Large intestine (tissue), 3 donors: ENCODE measurements around the gene MAP3K9. TPM values are rescaled to one million over a fixed set of nuclear protein-coding genes. Genes with fewer than 3 reads are reported as not detected.

ENCODE experiments used
- DNase-seq, 2 donors: peaks; one replicate each; pipeline versions ENCODE4 v3.0.0 to v3.0.0-alpha.2; 2013
- H3K27ac ChIP-seq: one replicate; pipeline ENCODE4 v1.5.1; 2013; ENCODE audit warnings: low read length
- H3K27me3 ChIP-seq: 2 replicates; pipeline ENCODE4 v1.6.1; 2013; ENCODE audit warnings: low read length; ENCODE audit not compliant: control insufficient read depth, insufficient read depth
- H3K36me3 ChIP-seq: 2 replicates; pipeline ENCODE4 v1.6.1; 2013; ENCODE audit warnings: low read length; ENCODE audit not compliant: control insufficient read depth, insufficient read depth
- H3K4me1 ChIP-seq: one replicate; pipeline ENCODE4 v1.6.1; 2013; ENCODE audit warnings: low read length; ENCODE audit not compliant: control insufficient read depth, insufficient read depth
- H3K4me3 ChIP-seq: one replicate; pipeline ENCODE4 v1.5.1; 2013; ENCODE audit warnings: low read length
- H3K9me3 ChIP-seq: one replicate; pipeline ENCODE4 v1.6.1; 2013; ENCODE audit warnings: mild to moderate bottlenecking, low read depth, low read length, moderate library complexity; ENCODE audit not compliant: control insufficient read depth
- WGBS: methylation state at CpG from one replicate; pipeline ENCODE4 v1.1.5; 2013; ENCODE audit warnings: low lambda C conversion rate; ENCODE audit not compliant: insufficient coverage; 5-methylcytosine and 5-hydroxymethylcytosine counted together
- polyA plus RNA-seq: library from polyadenylated mRNA; unstranded; fragments of 120-200 nt; gene quantifications from one replicate; pipeline ENCODE4 v1.2.1, GENCODE V29; 2013

The MAP3K9 gene
- polyA plus RNA-seq, 1 donor = 3.7 TPM

DNA sequence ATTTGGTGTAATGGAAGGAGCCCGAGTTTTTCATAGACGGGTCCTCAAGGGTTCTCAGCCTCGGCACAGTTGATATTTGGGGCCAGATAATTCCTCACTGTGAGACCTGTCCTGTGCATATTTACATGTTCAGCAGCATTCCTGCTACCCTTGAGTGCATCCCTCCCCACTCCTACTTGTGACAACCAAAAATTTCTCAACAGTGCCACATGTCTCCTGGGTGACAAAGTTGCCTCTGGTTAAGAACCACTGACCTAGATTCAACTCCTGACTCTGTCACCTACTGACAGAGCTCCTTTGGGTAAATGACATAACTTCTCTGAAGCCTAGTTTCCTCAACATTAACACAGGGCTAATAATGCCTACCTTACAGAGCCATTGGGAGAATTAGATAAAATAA is 107.2 kb downstream of the MAP3K9 start:
- no peak overlapping the region for H3K27ac ChIP-seq
- H3K4me1 ChIP-seq = no peaks in the 10 kb centered on the region
- H3K36me3 ChIP-seq = no peaks in the 10 kb centered on the region
- H3K9me3 ChIP-seq = no peaks in the 10 kb centered on the region
- 100% methylated on average over 1 of the region's 3 CpGs for WGBS
- no peak overlapping the region for H3K4me3 ChIP-seq
- no peak for DNase-seq
- peaks cover 3% of the 10 kb centered on the region for H3K27me3 ChIP-seq

DNA sequence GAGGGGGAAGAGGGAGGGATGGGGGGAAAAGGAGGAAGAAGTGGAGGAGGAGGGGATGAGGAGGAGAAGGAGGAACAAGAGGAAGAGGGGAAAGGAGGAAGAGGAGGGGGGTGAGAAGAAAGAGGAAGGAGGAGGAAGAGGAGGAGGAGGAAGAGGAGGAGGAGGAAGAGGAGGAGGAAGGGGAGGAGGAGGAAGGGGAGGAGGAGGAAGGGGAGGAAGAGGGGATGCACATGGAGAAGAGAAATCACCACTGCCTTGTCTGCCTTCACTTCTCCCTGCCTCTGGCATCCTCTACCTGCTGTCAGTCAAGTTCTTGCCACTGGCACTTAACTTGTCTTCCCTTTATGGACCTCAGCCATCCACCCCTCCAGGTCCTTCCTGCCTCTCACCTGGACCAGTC is 107.7 kb downstream of the MAP3K9 start:
- H3K4me3 ChIP-seq = no peak overlapping the region
- H3K27ac ChIP-seq = no peak overlapping the region
- no peaks in the 10 kb centered on the region for H3K4me1 ChIP-seq
- no peak for DNase-seq
- H3K9me3 ChIP-seq = no peaks in the 10 kb centered on the region
- no peaks in the 10 kb centered on the region for H3K36me3 ChIP-seq
- H3K27me3 ChIP-seq = peaks cover 3% of the 10 kb centered on the region

DNA sequence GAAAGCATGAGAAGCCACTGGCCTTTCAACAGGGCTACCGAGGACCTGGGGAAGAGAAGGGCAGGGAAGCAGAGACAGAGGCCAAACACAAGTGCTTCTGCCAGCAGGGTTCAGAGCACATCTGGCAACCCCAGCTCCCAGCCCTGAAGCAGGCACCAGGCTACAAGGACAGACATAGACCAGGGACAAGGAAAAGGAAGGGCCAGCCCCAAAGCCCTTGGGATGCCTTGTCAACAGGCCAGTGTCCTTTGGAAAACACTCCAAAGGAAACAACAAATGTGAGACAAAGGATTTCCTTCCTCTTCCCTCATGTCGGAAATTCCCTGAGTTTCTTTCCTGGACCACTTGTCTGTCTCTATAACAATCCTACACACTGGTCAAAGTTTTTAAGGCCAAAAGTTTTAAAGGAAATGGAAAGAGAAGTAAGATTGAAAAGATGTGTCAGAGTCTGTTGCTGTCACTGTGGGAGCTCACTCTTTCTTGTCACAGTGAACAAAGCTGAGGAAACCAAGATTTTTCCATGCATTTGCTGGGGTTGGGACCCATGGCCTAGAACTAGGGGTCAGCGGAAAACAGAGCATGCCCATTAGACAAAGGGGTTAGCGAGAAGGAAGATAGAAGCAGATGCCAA is 108.2 kb downstream of the MAP3K9 start:
- Histone ChIP-seq H3K9me3 (no peaks in the 10 kb centered on the region), H3K4me1 (no peaks in the 10 kb centered on the region), H3K27me3 (peaks cover 3% of the 10 kb centered on the region), H3K27ac (no peak overlapping the region), H3K4me3 (no peak overlapping the region), H3K36me3 (no peaks in the 10 kb centered on the region)
- DNase-seq = no peak
- 86% methylated on average over 1 of the region's 4 CpGs for WGBS

DNA sequence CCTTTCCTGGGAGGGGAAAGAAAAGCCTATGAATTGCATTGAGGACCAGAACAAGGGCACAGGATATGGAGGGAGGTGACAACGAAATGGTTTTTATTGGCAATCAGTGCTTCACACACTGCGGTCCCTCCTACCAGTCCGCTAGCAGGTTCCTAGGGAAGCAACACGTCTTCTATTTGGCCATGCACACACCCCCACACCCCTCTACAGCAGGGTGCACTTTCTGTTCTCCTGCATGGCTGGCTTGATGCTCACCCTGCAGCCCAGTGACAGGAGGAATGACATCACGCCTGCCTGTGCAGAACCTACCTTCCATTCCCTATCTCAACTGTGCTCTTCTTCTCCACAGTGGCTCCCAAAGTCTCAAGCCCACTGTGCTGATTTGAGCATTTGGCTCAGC is 109.7 kb downstream of the MAP3K9 start:
- H3K4me3 ChIP-seq = no peak overlapping the region
- DNase-seq = no peak
- 50% methylated on average over 1 of the region's 5 CpGs for WGBS

DNA sequence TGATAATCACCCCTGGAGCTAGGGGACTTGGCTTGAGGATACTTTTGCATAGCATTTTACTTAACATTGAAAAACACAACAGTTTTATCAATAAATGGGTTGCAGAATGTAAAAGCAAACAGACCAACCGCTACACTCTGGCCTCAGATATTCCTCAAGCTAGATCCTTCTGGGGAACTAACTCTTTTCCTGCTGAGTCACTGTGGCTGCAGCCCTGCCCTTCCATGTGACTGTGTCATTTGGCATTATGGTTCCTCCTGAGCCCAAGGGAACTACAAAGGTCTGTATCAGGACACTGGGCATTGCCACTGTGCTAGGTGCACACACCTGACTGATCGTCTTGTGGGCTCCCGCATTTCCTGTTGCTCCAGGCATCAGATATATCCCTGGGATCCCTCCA is 111.0 kb downstream of the MAP3K9 start:
- peak in 1 of 2 donors; percentile 37 for DNase-seq
- H3K4me3 ChIP-seq = no peak overlapping the region
- no CpG with 5 or more reads among the region's 3 CpGs for WGBS
- no peaks in the 10 kb centered on the region for H3K9me3 ChIP-seq
- H3K4me1 ChIP-seq = no peaks in the 10 kb centered on the region
- H3K27ac ChIP-seq = no peak overlapping the region
- H3K27me3 ChIP-seq = no peaks in the 10 kb centered on the region
- H3K36me3 ChIP-seq = no peaks in the 10 kb centered on the region

More for the DNA sequence above, 109.7 kb downstream of the MAP3K9 start:
- Histone ChIP-seq H3K27ac (no peak overlapping the region), H3K4me1 (no peaks in the 10 kb centered on the region), H3K9me3 (no peaks in the 10 kb centered on the region), H3K27me3 (no peaks in the 10 kb centered on the region), H3K36me3 (no peaks in the 10 kb centered on the region)

DNA sequence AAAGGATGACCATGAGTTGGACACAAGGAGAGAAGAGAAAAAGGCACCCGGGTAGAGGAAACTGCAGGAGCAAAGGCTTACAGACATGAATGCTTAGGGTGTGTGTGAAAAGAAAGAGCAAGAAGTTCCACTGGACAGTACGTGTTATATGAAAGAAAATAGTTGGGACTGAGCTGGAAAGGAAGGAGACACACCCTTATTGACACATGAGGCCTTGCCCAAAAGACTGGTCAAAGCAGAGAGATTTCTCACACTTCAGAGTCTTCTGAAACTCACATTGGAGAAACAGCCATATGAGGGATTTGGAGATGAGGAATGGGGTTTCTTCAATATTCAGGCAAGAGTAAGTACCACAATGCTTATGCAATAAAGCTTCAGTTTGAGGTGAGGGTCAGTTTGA is 111.6 kb downstream of the MAP3K9 start:
- H3K36me3 ChIP-seq = no peaks in the 10 kb centered on the region
- H3K27ac ChIP-seq = no peak overlapping the region
- DNase-seq = no peak
- no peaks in the 10 kb centered on the region for H3K27me3 ChIP-seq
- H3K4me3 ChIP-seq = no peak overlapping the region
- WGBS = 82% methylated on average over 2 of the region's 2 CpGs
- no peaks in the 10 kb centered on the region for H3K4me1 ChIP-seq
- H3K9me3 ChIP-seq = no peaks in the 10 kb centered on the region

DNA sequence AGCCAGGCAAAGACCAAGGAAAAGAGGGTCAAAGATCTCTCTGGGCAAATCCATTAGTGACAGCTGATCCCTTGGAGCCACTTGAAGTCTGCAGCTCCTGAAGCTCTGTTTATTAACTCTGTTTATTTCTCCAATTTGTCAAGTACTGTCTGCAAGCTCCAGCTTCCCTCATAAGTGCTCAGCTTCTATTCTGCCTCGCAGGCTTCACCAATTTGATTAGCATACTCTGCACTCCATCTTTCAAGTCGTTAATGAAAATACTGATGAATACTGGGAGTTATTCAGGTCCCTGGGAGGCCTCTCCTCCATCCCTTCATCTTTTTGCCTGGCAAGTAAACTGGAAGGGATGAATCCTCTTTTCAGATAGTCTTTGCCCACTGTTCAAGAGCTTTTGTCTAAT is 113.3 kb downstream of the MAP3K9 start:
- Histone ChIP-seq H3K4me3 (no peak overlapping the region), H3K27me3 (no peaks in the 10 kb centered on the region), H3K27ac (no peak overlapping the region), H3K36me3 (no peaks in the 10 kb centered on the region), H3K4me1 (no peaks in the 10 kb centered on the region), H3K9me3 (no peaks in the 10 kb centered on the region)
- WGBS = 64% methylated on average over 2 of the region's 2 CpGs
- no peak for DNase-seq

DNA sequence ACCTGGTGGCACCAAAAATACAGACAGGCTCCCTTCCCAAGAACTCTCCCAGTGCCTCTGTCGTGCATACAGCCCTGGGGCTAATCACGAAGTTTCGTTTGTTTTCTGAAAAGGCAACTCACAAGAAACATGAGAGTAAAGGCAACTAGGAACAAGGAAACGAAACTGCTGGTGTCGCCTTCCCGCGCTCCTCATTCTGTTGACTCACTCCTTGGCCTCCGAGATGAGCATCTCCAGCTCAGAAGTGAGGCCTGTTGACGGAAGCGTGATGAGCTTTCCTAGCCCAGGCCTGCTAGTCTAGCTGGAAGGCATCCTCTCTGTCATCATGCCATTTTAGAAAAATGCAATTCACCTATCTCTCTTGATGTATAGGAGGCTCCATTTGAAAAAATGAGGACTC is 117.1 kb downstream of the MAP3K9 start:
- 96% methylated on average over 4 of the region's 10 CpGs for WGBS
- H3K36me3 ChIP-seq = no peaks in the 10 kb centered on the region
- no peaks in the 10 kb centered on the region for H3K9me3 ChIP-seq
- no peaks in the 10 kb centered on the region for H3K27me3 ChIP-seq
- DNase-seq = no peak
- H3K4me3 ChIP-seq = no peak overlapping the region
- no peak overlapping the region for H3K27ac ChIP-seq
- H3K4me1 ChIP-seq = no peaks in the 10 kb centered on the region

DNA sequence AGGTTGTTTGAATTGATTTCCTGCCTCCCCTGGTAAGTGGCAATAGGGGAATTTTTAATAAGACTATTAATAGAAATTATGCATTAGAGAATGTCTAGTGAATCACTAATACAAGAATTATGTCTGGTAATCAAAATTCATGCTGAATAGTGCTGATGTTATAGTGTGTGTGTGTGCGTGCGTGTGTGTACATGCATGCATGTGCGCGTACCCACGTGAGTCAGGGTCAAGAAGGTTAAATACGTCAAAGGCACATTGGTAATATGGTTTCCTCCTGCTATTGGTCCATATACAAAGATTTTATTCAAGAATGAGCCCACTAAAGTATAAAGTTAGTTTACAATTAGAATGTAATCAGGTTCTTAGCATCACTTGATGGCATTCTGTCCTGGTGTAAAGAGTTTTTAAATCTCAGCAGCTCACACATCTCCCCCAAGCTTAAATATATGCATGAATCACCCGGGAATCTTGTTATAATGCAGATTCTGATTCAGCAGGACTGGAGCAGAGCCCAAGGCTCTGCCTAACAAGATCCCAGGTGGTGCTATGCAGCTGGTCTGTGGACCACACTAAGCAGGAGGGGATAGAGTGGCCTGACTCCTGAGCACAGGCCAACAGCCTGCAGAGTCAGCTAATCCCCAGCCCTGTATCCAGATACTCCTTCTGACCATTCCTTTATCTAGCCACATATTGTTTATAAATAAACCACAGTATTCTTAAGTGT is 123.7 kb downstream of the MAP3K9 start:
- no peaks in the 10 kb centered on the region for H3K4me1 ChIP-seq
- no peaks in the 10 kb centered on the region for H3K27me3 ChIP-seq
- H3K4me3 ChIP-seq = no peak overlapping the region
- no peaks in the 10 kb centered on the region for H3K36me3 ChIP-seq
- no CpG with 5 or more reads among the region's 7 CpGs for WGBS
- DNase-seq = no peak
- H3K27ac ChIP-seq = no peak overlapping the region
- H3K9me3 ChIP-seq = no peaks in the 10 kb centered on the region

DNA sequence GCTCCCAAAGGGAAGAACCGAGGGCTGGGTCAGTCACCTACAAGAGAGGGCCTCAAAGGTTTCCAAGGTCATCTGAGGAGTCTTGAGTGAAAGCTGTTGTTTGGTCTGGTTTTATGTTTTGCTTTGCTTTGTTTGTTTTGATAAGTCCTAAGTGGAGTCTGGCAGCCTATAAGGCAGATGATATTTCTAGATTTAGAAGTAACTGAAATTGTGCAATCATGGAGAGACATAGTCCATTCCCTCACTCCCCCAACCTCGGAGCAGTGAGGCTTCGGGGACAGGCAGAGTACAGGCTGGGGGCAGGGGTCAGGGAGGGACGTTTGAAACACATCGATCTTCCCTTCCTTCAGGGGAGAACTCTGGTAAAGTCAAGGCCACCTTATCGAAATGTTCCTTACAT is 125.3 kb downstream of the MAP3K9 start:
- H3K27me3 ChIP-seq = no peaks in the 10 kb centered on the region
- no peak for DNase-seq
- H3K4me3 ChIP-seq = no peak overlapping the region
- 53% methylated on average over 3 of the region's 6 CpGs for WGBS
- H3K4me1 ChIP-seq = no peaks in the 10 kb centered on the region
- H3K36me3 ChIP-seq = no peaks in the 10 kb centered on the region
- H3K9me3 ChIP-seq = no peaks in the 10 kb centered on the region
- no peak overlapping the region for H3K27ac ChIP-seq

DNA sequence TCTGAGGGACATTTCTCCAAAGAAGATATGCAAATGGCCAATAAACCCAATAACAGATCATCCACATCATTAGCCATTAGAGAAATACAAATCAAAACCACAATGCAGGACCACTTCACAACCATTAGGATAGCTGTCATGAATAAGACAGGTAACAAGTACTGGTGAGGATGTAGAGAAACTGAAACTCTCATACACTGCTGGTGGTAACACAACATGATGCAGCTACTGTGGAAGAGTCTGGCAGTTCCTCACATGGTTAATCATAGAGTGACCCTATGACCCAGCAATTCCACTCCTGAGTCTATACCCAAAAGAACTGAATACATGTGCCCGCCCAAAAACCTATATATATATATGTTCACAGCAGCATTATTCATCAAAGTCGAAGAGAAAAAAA is 128.6 kb downstream of the MAP3K9 start:
- Histone ChIP-seq H3K4me1 (no peaks in the 10 kb centered on the region), H3K36me3 (no peaks in the 10 kb centered on the region), H3K27me3 (no peaks in the 10 kb centered on the region), H3K9me3 (no peaks in the 10 kb centered on the region), H3K4me3 (no peak overlapping the region), H3K27ac (no peak overlapping the region)
- DNase-seq = no peak
- WGBS = 100% methylated on average over 1 of the region's 2 CpGs
